ENCODE measurements around the gene CRKL.

GRCh38 chr22:20887375-20887774, 29.8 kb upstream of the CRKL start:
- TF ChIP-seq TAF1 (conservative IDR thresholded peaks at IDR 0.05): no peak
- no peak for TF ChIP-seq CTCF (IDR thresholded peaks at IDR 0.05; ENCODE audit: low read depth, low read length, missing input control)

Measured in liver (tissue), 3 donors.